Esophagus squamous epithelium (tissue), 4 donors: Measurements from ENCODE around the gene SGMS1.

Source experiments
- CTCF ChIP-seq, 6 experiments: fragments of 450-650 bp in 4 of 6; fragments of 200-600 bp in 2 of 6; sonication (generic) in 2 of 6; IDR thresholded peaks; one replicate each; pipeline ENCODE4 v1.5.1; 2016 to 2019; ENCODE audit warnings: antibody characterized with exemption in 6 of 6, mild to moderate bottlenecking in 4 of 6, moderate library complexity in 4 of 6
- POLR2A ChIP-seq, 4 donors: fragments of 450-650 bp; IDR thresholded peaks; one replicate each; pipeline ENCODE4 v1.6.1; 2017; ENCODE audit warnings: antibody characterized with exemption in 4 of 4, mild to moderate bottlenecking in 4 of 4, moderate library complexity in 3 of 4

- TF ChIP-seq CTCF (IDR thresholded peaks at IDR 0.05): no peak
- no peak for TF ChIP-seq POLR2A (IDR thresholded peaks at IDR 0.05)
Observed at GRCh38 chr10:50541317-50541716, 82.4 kb downstream of the SGMS1 start.
